Measurements from ENCODE around the gene MED15. TPM values are rescaled to one million over a fixed set of nuclear protein-coding genes. Genes with fewer than 3 reads are reported as not detected.
"Not testable (repeated sequence)": the region's sequence is repeated elsewhere in the genome, so short reads cannot be mapped to it uniquely, and the experiment has no call there.

Gene MED15
- total RNA-seq, 2 experiments from 2014 or later: 141 to 182 TPM

- DNase-seq, H3K27me3 Mint-ChIP-seq, H3K4me3 Mint-ChIP-seq, POLR2A ChIA-PET, H3K9me3 Mint-ChIP-seq, H3K27ac Mint-ChIP-seq: not testable (repeated sequence)
- Mint-ChIP-seq H3K36me3 (ENCODE audit: low read depth) (peaks cover 22% of the 10 kb centered on the region), H3K4me1 (peaks cover 20% of the 10 kb centered on the region)
- CTCF ChIA-PET: interaction anchor here (1.2 to 1.4 kb wide), 2 partner anchors 20 to 48 kb away, joined by 4 to 5 read pairs; no protein-coding TSS in a partner anchor
These were observed 3.0 kb upstream of the MED15 start for GRCh38 chr22:20504293-20504922.

- CTCF ChIA-PET: interaction anchor here (1.1 to 1.9 kb wide), 2 partner anchors 12 to 58 kb away, joined by 3 to 9 read pairs; no protein-coding TSS in a partner anchor
- POLR2A ChIA-PET: interaction anchor here (1.0 kb wide), 1 partner anchor 46 kb away, joined by 3 read pairs; no protein-coding TSS in a partner anchor
- H3K27ac Mint-ChIP-seq: peak overlapping the region; percentile 97
- H3K27me3 Mint-ChIP-seq: no peaks in the 10 kb centered on the region
- peaks cover 42% of the 10 kb centered on the region for H3K4me1 Mint-ChIP-seq
- H3K36me3 Mint-ChIP-seq (ENCODE audit: low read depth): peaks cover 33% of the 10 kb centered on the region
- no peaks in the 10 kb centered on the region for H3K9me3 Mint-ChIP-seq
- peak overlapping the region; percentile 99 for H3K4me3 Mint-ChIP-seq
- DNase-seq: no peak
These were observed 712 bp upstream of the MED15 start for GRCh38 chr22:20506543-20507252.

GRCh38 chr22:20508067-20508755, 801 bp downstream of the MED15 start:
- H3K4me1 Mint-ChIP-seq: peaks cover 49% of the 10 kb centered on the region
- H3K27me3 Mint-ChIP-seq, DNase-seq, POLR2A ChIA-PET, H3K9me3 Mint-ChIP-seq: not testable (repeated sequence)
- peak overlapping the region; percentile 99 for H3K4me3 Mint-ChIP-seq
- CTCF ChIA-PET: interaction anchor here (0.7 to 1.9 kb wide), 8 partner anchors 9 to 233 kb away, joined by 3 to 9 read pairs (median 4); no protein-coding TSS in a partner anchor
- H3K36me3 Mint-ChIP-seq (ENCODE audit: low read depth): peaks cover 40% of the 10 kb centered on the region
- H3K27ac Mint-ChIP-seq: peak overlapping the region; percentile 97

GRCh38 chr22:20508815-20509271, 1.4 kb downstream of the MED15 start:
- no peaks in the 10 kb centered on the region for H3K9me3 Mint-ChIP-seq
- DNase-seq: no peak
- POLR2A ChIA-PET: no interaction called here
- peaks cover 50% of the 10 kb centered on the region for H3K4me1 Mint-ChIP-seq
- peak overlapping the region; percentile 97 for H3K27ac Mint-ChIP-seq
- H3K27me3 Mint-ChIP-seq: no peaks in the 10 kb centered on the region
- peak overlapping the region; percentile 99 for H3K4me3 Mint-ChIP-seq
- CTCF ChIA-PET: interaction anchor here (1.2 to 1.9 kb wide), 5 partner anchors 9 to 56 kb away, joined by 4 to 9 read pairs (median 4); no protein-coding TSS in a partner anchor
- peaks cover 43% of the 10 kb centered on the region for H3K36me3 Mint-ChIP-seq (ENCODE audit: low read depth)

GRCh38 chr22:20509344-20510047, 2.1 kb downstream of the MED15 start:
- ChIA-PET POLR2A (no interaction called here), CTCF (interaction anchor here (1.2 to 1.8 kb wide), 3 partner anchors 8 to 39 kb away, joined by 4 read pairs; no protein-coding TSS in a partner anchor)
- peak; percentile 70 for DNase-seq
- Mint-ChIP-seq H3K27me3 (no peaks in the 10 kb centered on the region), H3K36me3 (ENCODE audit: low read depth) (peaks cover 49% of the 10 kb centered on the region), H3K27ac (peak overlapping the region; percentile 97), H3K9me3 (no peaks in the 10 kb centered on the region), H3K4me3 (peak overlapping the region; percentile 99), H3K4me1 (peaks cover 57% of the 10 kb centered on the region)

GRCh38 chr22:20510811-20511577, 3.6 kb downstream of the MED15 start:
- no peaks in the 10 kb centered on the region for H3K9me3 Mint-ChIP-seq
- H3K4me3 Mint-ChIP-seq: no peak overlapping the region
- POLR2A ChIA-PET: no interaction called here
- peak overlapping the region; percentile 31 for H3K27ac Mint-ChIP-seq
- no peaks in the 10 kb centered on the region for H3K27me3 Mint-ChIP-seq
- peaks cover 54% of the 10 kb centered on the region for H3K36me3 Mint-ChIP-seq (ENCODE audit: low read depth)
- CTCF ChIA-PET: interaction anchor here (0.6 to 1.5 kb wide), 4 partner anchors 10 to 55 kb away, joined by 3 to 6 read pairs (median 4); no protein-coding TSS in a partner anchor
- no peak for DNase-seq
- H3K4me1 Mint-ChIP-seq: peaks cover 62% of the 10 kb centered on the region

- H3K27ac Mint-ChIP-seq: peak overlapping the region; percentile 46
- POLR2A ChIA-PET: no interaction called here
- H3K9me3 Mint-ChIP-seq: no peaks in the 10 kb centered on the region
- no peak for DNase-seq
- peaks cover 63% of the 10 kb centered on the region for H3K4me1 Mint-ChIP-seq
- no peak overlapping the region for H3K4me3 Mint-ChIP-seq
- CTCF ChIA-PET: interaction anchor here (0.6 to 2.0 kb wide), 6 partner anchors 10 to 55 kb away, joined by 3 to 6 read pairs (median 4); no protein-coding TSS in a partner anchor
- no peaks in the 10 kb centered on the region for H3K27me3 Mint-ChIP-seq
- peaks cover 58% of the 10 kb centered on the region for H3K36me3 Mint-ChIP-seq (ENCODE audit: low read depth)
These were observed 4.3 kb downstream of the MED15 start for GRCh38 chr22:20511578-20512229.

GRCh38 chr22:20514658-20515406, 7.4 kb downstream of the MED15 start:
- Mint-ChIP-seq H3K27me3 (no peaks in the 10 kb centered on the region), H3K4me3 (no peak overlapping the region), H3K4me1 (peaks cover 59% of the 10 kb centered on the region), H3K9me3 (no peaks in the 10 kb centered on the region), H3K27ac (no peak overlapping the region), H3K36me3 (ENCODE audit: low read depth) (peaks cover 46% of the 10 kb centered on the region)
- DNase-seq: no peak
- ChIA-PET POLR2A (no interaction called here), CTCF (interaction anchor here (0.6 to 2.2 kb wide), 3 partner anchors 10 to 83 kb away, joined by 4 to 7 read pairs (median 5); no protein-coding TSS in a partner anchor)

- H3K9me3 Mint-ChIP-seq: no peaks in the 10 kb centered on the region
- no peak overlapping the region for H3K4me3 Mint-ChIP-seq
- H3K4me1 Mint-ChIP-seq: peaks cover 51% of the 10 kb centered on the region
- ChIA-PET CTCF (interaction anchor here (0.6 to 1.6 kb wide), 2 partner anchors 12 to 22 kb away, joined by 3 to 5 read pairs; no protein-coding TSS in a partner anchor), POLR2A (no interaction called here)
- peaks cover 46% of the 10 kb centered on the region for H3K36me3 Mint-ChIP-seq (ENCODE audit: low read depth)
- H3K27ac Mint-ChIP-seq: no peak overlapping the region
- no peaks in the 10 kb centered on the region for H3K27me3 Mint-ChIP-seq
- no peak for DNase-seq
These were observed 9.0 kb downstream of the MED15 start for GRCh38 chr22:20516399-20516798.

- Mint-ChIP-seq H3K36me3 (ENCODE audit: low read depth) (peaks cover 47% of the 10 kb centered on the region), H3K27me3 (no peaks in the 10 kb centered on the region), H3K27ac (peak overlapping the region; percentile 68), H3K4me3 (no peak overlapping the region), H3K9me3 (no peaks in the 10 kb centered on the region), H3K4me1 (peaks cover 48% of the 10 kb centered on the region)
- CTCF ChIA-PET: interaction anchor here (0.8 to 1.6 kb wide), 3 partner anchors 9 to 99 kb away, joined by 4 to 5 read pairs (median 4); no protein-coding TSS in a partner anchor
- POLR2A ChIA-PET: no interaction called here
- no peak for DNase-seq
These were observed 10.0 kb downstream of the MED15 start for GRCh38 chr22:20517422-20517821.
